ENCODE results near the gene ANK3. TPM values are rescaled to one million over a fixed set of nuclear protein-coding genes. Genes with fewer than 3 reads are reported as not detected.

Gene ANK3
- total and polyA plus RNA-seq, 2 donors from 2014 or later, result 38.2 to 214 TPM

- no peak for TF ChIP-seq CTCF (IDR thresholded peaks at IDR 0.05; ENCODE audit: borderline replicate concordance, extremely low read depth, insufficient read depth)
- no peak for FAIRE-seq
- no peak overlapping the region for H3K27ac ChIP-seq (ENCODE audit: low read depth in 2 of 2, low read length in 2 of 2)
Observed at GRCh38 chr10:60234551-60234950, 155.1 kb downstream of the ANK3 start.

GRCh38 chr10:60230892-60231291 lies 158.8 kb downstream of the ANK3 start:
- DNase-seq, result no peak
- peaks cover 0 to 2% (median 0%) of the 10 kb centered on the region in 3 donors for H3K36me3 ChIP-seq (ENCODE audit: control insufficient read depth in 2 of 3, insufficient read depth in 3 of 3, low read length in 3 of 3)
- intact Hi-C loops (cut with DNase I), result no loop called here
- no peak for TF ChIP-seq CTCF (IDR thresholded peaks at IDR 0.05; ENCODE audit: borderline replicate concordance, extremely low read depth, insufficient read depth)
- H3K4me3 ChIP-seq (ENCODE audit: low read length in 3 of 3), result no peak overlapping the region
- H3K27ac ChIP-seq (ENCODE audit: low read depth in 2 of 2, low read length in 2 of 2), result no peak overlapping the region
- H3K9ac ChIP-seq (ENCODE audit: low read length in 3 of 3), result no peak overlapping the region
- no peaks in the 10 kb centered on the region for H3K4me1 ChIP-seq (ENCODE audit: control insufficient read depth in 2 of 3, insufficient read depth in 2 of 3, low read depth in 1 of 3, low read length in 3 of 3)
- no peaks in the 10 kb centered on the region for H3K27me3 ChIP-seq (ENCODE audit: control insufficient read depth, insufficient read depth, low read length)
- no peaks in the 10 kb centered on the region for H3K9me3 ChIP-seq (ENCODE audit: control insufficient read depth in 2 of 3, insufficient read depth in 1 of 3, low read length in 3 of 3)
- FAIRE-seq, result no peak

More at GRCh38 chr10:60234551-60234950, 155.1 kb downstream of the ANK3 start:
- Histone ChIP-seq H3K36me3 (ENCODE audit: control insufficient read depth in 2 of 3, insufficient read depth in 3 of 3, low read length in 3 of 3) (peaks cover 0 to 2% (median 0%) of the 10 kb centered on the region in 3 donors), H3K27me3 (ENCODE audit: control insufficient read depth, insufficient read depth, low read length) (no peaks in the 10 kb centered on the region), H3K4me1 (ENCODE audit: control insufficient read depth in 2 of 3, insufficient read depth in 2 of 3, low read depth in 1 of 3, low read length in 3 of 3) (peaks cover 0 to 2% (median 0%) of the 10 kb centered on the region in 3 donors), H3K4me3 (ENCODE audit: low read length in 3 of 3) (no peak overlapping the region), H3K9ac (ENCODE audit: low read length in 3 of 3) (no peak overlapping the region), H3K9me3 (ENCODE audit: control insufficient read depth in 2 of 3, insufficient read depth in 1 of 3, low read length in 3 of 3) (no peaks in the 10 kb centered on the region)
- intact Hi-C loops (cut with DNase I), result no loop called here
- no peak for DNase-seq

GRCh38 chr10:60224066-60224705 lies 165.5 kb downstream of the ANK3 start:
- no peak for FAIRE-seq

More at GRCh38 chr10:60224066-60224705, 165.5 kb downstream of the ANK3 start:
- no peak overlapping the region for H3K9ac ChIP-seq (ENCODE audit: low read length in 3 of 3)
- H3K27me3 ChIP-seq (ENCODE audit: control insufficient read depth, insufficient read depth, low read length), result no peaks in the 10 kb centered on the region
- no peak overlapping the region for H3K27ac ChIP-seq (ENCODE audit: low read depth in 2 of 2, low read length in 2 of 2)
- H3K4me3 ChIP-seq (ENCODE audit: low read length in 3 of 3), result no peak overlapping the region
- H3K4me1 ChIP-seq (ENCODE audit: control insufficient read depth in 2 of 3, insufficient read depth in 2 of 3, low read depth in 1 of 3, low read length in 3 of 3), result no peaks in the 10 kb centered on the region
- DNase-seq, result peak in 2 of 5 donors; percentile 10 to 33
- TF ChIP-seq CTCF (IDR thresholded peaks at IDR 0.05; ENCODE audit: borderline replicate concordance, extremely low read depth, insufficient read depth), result no peak
- intact Hi-C loops (cut with DNase I), result no loop called here
- H3K36me3 ChIP-seq (ENCODE audit: control insufficient read depth in 2 of 3, insufficient read depth in 3 of 3, low read length in 3 of 3), result no peaks in the 10 kb centered on the region
- H3K9me3 ChIP-seq (ENCODE audit: control insufficient read depth in 2 of 3, insufficient read depth in 1 of 3, low read length in 3 of 3), result no peaks in the 10 kb centered on the region

Data from kidney (tissue), 14 donors.